GM23338 (cell line): ENCODE measurements around the gene SLC8A1. TPM values are rescaled to one million over a fixed set of nuclear protein-coding genes. Genes with fewer than 3 reads are reported as not detected.

Experiments used
- ATAC-seq: fragments of 200-7000 bp; cut with Tn5 transposase; 3 replicates; pipeline ENCODE4 v1.9.1; 2020
- DNase-seq: peaks from one replicate; pipeline ENCODE4 v3.0.0-alpha.2; 2015; ENCODE audit warnings: low spot score
- H2AFZ ChIP-seq: fragments of 200-600 bp; sonication (generic); 2 replicates; pipeline ENCODE4 v1.8.0; 2016; ENCODE audit warnings: antibody characterized with exemption, mild to moderate bottlenecking, moderate library complexity
- H3F3A ChIP-seq: fragments of 200-600 bp; sonication (generic); replicated peaks from 2 replicates; pipeline ENCODE4 v1.8.0; 2017; ENCODE audit warnings: antibody characterized with exemption, mixed run types, low read depth
- H3K27ac ChIP-seq: fragments of 200-600 bp; sonication (generic); 2 replicates; pipeline ENCODE4 v1.6.1; 2016; ENCODE audit warnings: low read depth
- H3K27me3 ChIP-seq: fragments of 200-600 bp; sonication (generic); 2 replicates; pipeline ENCODE4 v1.8.0; 2016; ENCODE audit warnings: mild to moderate bottlenecking, mixed run types, moderate library complexity; ENCODE audit not compliant: insufficient read depth
- H3K36me3 ChIP-seq: fragments of 200-600 bp; sonication (generic); 2 replicates; pipeline ENCODE4 v1.8.0; 2016; ENCODE audit warnings: mild to moderate bottlenecking; ENCODE audit not compliant: insufficient read depth
- H3K4me1 ChIP-seq: fragments of 200-600 bp; sonication (generic); 2 replicates; pipeline ENCODE4 v1.8.0; 2016; ENCODE audit warnings: mild to moderate bottlenecking, moderate library complexity; ENCODE audit not compliant: insufficient read depth
- H3K4me2 ChIP-seq: fragments of 200-600 bp; sonication (generic); 2 replicates; pipeline ENCODE4 v1.7.1; 2017; ENCODE audit warnings: mixed run types
- H3K4me3 ChIP-seq: fragments of 200-600 bp; sonication (generic); 2 replicates; pipeline ENCODE4 v1.6.1; 2016; ENCODE audit warnings: mixed run types
- H3K79me2 ChIP-seq: fragments of 200-600 bp; sonication (generic); replicated peaks from 2 replicates; pipeline ENCODE4 v1.8.0; 2017; ENCODE audit warnings: mild to moderate bottlenecking; ENCODE audit not compliant: insufficient read depth
- H3K9me2 ChIP-seq: fragments of 200-600 bp; sonication (generic); 2 replicates; pipeline ENCODE4 v1.8.0; 2017; ENCODE audit not compliant: insufficient read depth
- H4K20me1 ChIP-seq: fragments of 200-600 bp; sonication (generic); replicated peaks from 2 replicates; pipeline ENCODE4 v1.8.0; 2017; ENCODE audit warnings: mild to moderate bottlenecking; ENCODE audit not compliant: insufficient read depth
- H3K27ac Mint-ChIP-seq: 2 replicates; pipeline ENCODE4 v1.8.0; 2020; ENCODE audit warnings: inconsistent platforms, mild to moderate bottlenecking, moderate library complexity, mixed read lengths
- H3K27me3 Mint-ChIP-seq: 3 replicates; pipeline ENCODE4 v1.8.0; 2022; ENCODE audit warnings: low read depth, mild to moderate bottlenecking, moderate library complexity, mixed read lengths, inconsistent platforms; ENCODE audit not compliant: insufficient read depth, poor library complexity
- H3K36me3 Mint-ChIP-seq: 3 replicates; pipeline ENCODE4 v1.8.0; 2021; ENCODE audit warnings: low read depth, mild to moderate bottlenecking, inconsistent platforms, moderate library complexity, mixed read lengths
- H3K4me1 Mint-ChIP-seq: 3 replicates; pipeline ENCODE4 v1.8.0; 2020; ENCODE audit warnings: mild to moderate bottlenecking, inconsistent platforms, mixed read lengths
- H3K4me3 Mint-ChIP-seq: 3 replicates; pipeline ENCODE4 v1.8.0; 2021; ENCODE audit warnings: moderate library complexity, mild to moderate bottlenecking, inconsistent platforms, mixed read lengths
- H3K9me3 Mint-ChIP-seq: 3 replicates; pipeline ENCODE4 v1.8.0; 2020; ENCODE audit warnings: moderate library complexity, mild to moderate bottlenecking, inconsistent platforms, mixed read lengths
- CREB1 ChIP-seq: fragments of 250-450 bp; sonication (Bioruptor Pico); IDR thresholded peaks from 2 replicates; pipeline ENCODE4 v1.5.0; 2020; ENCODE audit warnings: low read depth, mild to moderate bottlenecking, moderate library complexity
- EZH2 ChIP-seq: fragments of 200-600 bp; sonication (generic); IDR thresholded peaks from one replicate; pipeline ENCODE4 v1.8.0; 2017; ENCODE audit warnings: antibody characterized with exemption, mild to moderate bottlenecking, low read depth; ENCODE audit not compliant: unreplicated experiment
- EZH2phosphoT487 ChIP-seq: fragments of 200-600 bp; sonication (generic); IDR thresholded peaks from one replicate; pipeline ENCODE4 v1.8.1; 2018; ENCODE audit warnings: antibody characterized with exemption; ENCODE audit not compliant: unreplicated experiment
- JUNB ChIP-seq: IDR thresholded peaks from one replicate; pipeline ENCODE4 v1.6.1; 2016; ENCODE audit warnings: antibody characterized with exemption; ENCODE audit not compliant: unreplicated experiment
- NANOG ChIP-seq: IDR thresholded peaks from 2 replicates; pipeline ENCODE4 v1.6.1; 2016; ENCODE audit warnings: antibody characterized with exemption, borderline replicate concordance
- POLR2AphosphoS5 ChIP-seq: IDR thresholded peaks from 2 replicates; pipeline ENCODE4 v1.6.1; 2016; ENCODE audit warnings: antibody characterized with exemption, low read depth
- STAT1 ChIP-seq: IDR thresholded peaks from one replicate; pipeline ENCODE4 v1.6.1; 2016; ENCODE audit warnings: antibody characterized with exemption; ENCODE audit not compliant: unreplicated experiment
- ZNF114 ChIP-seq: fragments of 250-450 bp; sonication (Bioruptor Pico); IDR thresholded peaks from 2 replicates; pipeline ENCODE4 v1.5.0; 2020; ENCODE audit warnings: mild to moderate bottlenecking, moderate library complexity
- ZNF331 ChIP-seq: fragments of 250-450 bp; sonication (Bioruptor Pico); IDR thresholded peaks from 2 replicates; pipeline ENCODE4 v1.5.0; 2020; ENCODE audit warnings: low read depth, mild to moderate bottlenecking, moderate library complexity
- polyA plus RNA-seq: library from polyadenylated mRNA; unstranded; fragments of >200 nt; fragmentation: Nextera tagmentation; extraction: Ambion mirVana; gene quantifications from 2 replicates; pipeline ENCODE4 v1.2.1, GENCODE V29; 2016
- total RNA-seq: library from RNA; depleted of rRNA; stranded (reverse); fragments of >200 nt; shearing (Covaris generic); gene quantifications from 2 replicates; pipeline ENCODE4 v1.2.3, GENCODE V29; 2014
- TF ChIP-seq, protein P1 (sequence below): IDR thresholded peaks from 2 replicates; pipeline ENCODE4 v1.6.1; 2016; ENCODE audit warnings: antibody characterized with exemption
- TF ChIP-seq, protein P2 (sequence below), 2 experiments: fragments of 200-600 bp in 1 of 2; sonication (generic) in 1 of 2; conservative IDR thresholded peaks; 2 replicates each; pipeline versions ENCODE4 v1.5.1 to v1.6.1; 2016 to 2017; ENCODE audit warnings: antibody characterized with exemption in 2 of 2, low read depth in 2 of 2, mild to moderate bottlenecking in 2 of 2, moderate library complexity in 1 of 2
- TF ChIP-seq, protein P3 (sequence below): fragments of 250-450 bp; sonication (Bioruptor Pico); IDR thresholded peaks from 2 replicates; pipeline ENCODE4 v1.5.0; 2020; ENCODE audit warnings: mild to moderate bottlenecking, moderate library complexity
- TF ChIP-seq, protein P4 (sequence below): IDR thresholded peaks from one replicate; pipeline ENCODE4 v1.6.1; 2018; ENCODE audit warnings: antibody characterized with exemption; ENCODE audit not compliant: unreplicated experiment

SLC8A1 gene
- total and polyA plus RNA-seq, 2 experiments from 2014 or later: 2.5 to 3.3 TPM

DNA sequence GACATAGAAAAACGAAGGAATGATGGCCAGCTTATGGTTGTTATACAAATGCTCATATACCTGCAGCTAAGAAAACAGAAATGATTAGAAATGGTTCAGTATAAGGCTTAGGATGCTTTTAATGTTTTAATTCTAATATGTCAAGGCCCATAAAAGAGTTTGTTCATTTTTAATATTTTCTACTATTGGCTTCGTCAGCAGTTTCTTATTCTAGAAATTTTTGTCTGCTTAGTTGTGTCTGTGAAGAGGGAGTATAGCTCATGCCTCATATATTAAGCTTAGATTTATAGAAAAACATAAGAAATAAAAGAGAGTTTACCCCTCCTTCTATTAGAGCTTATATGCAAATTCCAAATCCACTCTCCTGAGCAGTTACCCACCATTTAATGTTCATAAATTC, 292.6 kb downstream of the SLC8A1 start:
- ATAC-seq: no peak
- no peaks in the 10 kb centered on the region for H3K4me1 Mint-ChIP-seq

More for the DNA sequence above, 292.6 kb downstream of the SLC8A1 start:
- Histone ChIP-seq H3K36me3 (no peaks in the 10 kb centered on the region), H3K4me1 (no peaks in the 10 kb centered on the region), H3F3A (no peaks in the 10 kb centered on the region), H3K27ac (no peak overlapping the region), H4K20me1 (no peaks in the 10 kb centered on the region), H3K4me3 (no peak overlapping the region), H3K27me3 (no peaks in the 10 kb centered on the region), H2AFZ (no peak overlapping the region), H3K9me2 (0 out of 2 replicates have a peak, but pooled peaks cover 14% of the 10 kb centered on the region), H3K4me2 (no peak overlapping the region), H3K79me2 (no peaks in the 10 kb centered on the region)
- H3K4me3 Mint-ChIP-seq: no peak overlapping the region
- peaks cover 2% of the 10 kb centered on the region for H3K27me3 Mint-ChIP-seq
- no peak for DNase-seq
- H3K36me3 Mint-ChIP-seq: no peaks in the 10 kb centered on the region
- TF ChIP-seq NANOG: no peak
- TF ChIP-seq, protein P1, sequence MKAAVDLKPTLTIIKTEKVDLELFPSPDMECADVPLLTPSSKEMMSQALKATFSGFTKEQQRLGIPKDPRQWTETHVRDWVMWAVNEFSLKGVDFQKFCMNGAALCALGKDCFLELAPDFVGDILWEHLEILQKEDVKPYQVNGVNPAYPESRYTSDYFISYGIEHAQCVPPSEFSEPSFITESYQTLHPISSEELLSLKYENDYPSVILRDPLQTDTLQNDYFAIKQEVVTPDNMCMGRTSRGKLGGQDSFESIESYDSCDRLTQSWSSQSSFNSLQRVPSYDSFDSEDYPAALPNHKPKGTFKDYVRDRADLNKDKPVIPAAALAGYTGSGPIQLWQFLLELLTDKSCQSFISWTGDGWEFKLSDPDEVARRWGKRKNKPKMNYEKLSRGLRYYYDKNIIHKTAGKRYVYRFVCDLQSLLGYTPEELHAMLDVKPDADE: no peak
- no peak for TF ChIP-seq EZH2
- TF ChIP-seq ZNF331 (CRISPR knock-in tag): no peak
- TF ChIP-seq, protein P2, sequence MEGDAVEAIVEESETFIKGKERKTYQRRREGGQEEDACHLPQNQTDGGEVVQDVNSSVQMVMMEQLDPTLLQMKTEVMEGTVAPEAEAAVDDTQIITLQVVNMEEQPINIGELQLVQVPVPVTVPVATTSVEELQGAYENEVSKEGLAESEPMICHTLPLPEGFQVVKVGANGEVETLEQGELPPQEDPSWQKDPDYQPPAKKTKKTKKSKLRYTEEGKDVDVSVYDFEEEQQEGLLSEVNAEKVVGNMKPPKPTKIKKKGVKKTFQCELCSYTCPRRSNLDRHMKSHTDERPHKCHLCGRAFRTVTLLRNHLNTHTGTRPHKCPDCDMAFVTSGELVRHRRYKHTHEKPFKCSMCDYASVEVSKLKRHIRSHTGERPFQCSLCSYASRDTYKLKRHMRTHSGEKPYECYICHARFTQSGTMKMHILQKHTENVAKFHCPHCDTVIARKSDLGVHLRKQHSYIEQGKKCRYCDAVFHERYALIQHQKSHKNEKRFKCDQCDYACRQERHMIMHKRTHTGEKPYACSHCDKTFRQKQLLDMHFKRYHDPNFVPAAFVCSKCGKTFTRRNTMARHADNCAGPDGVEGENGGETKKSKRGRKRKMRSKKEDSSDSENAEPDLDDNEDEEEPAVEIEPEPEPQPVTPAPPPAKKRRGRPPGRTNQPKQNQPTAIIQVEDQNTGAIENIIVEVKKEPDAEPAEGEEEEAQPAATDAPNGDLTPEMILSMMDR (conservative IDR thresholded peaks at IDR 0.05; ENCODE audit: low read depth in 2 of 2): no peak
- TF ChIP-seq, protein P3, sequence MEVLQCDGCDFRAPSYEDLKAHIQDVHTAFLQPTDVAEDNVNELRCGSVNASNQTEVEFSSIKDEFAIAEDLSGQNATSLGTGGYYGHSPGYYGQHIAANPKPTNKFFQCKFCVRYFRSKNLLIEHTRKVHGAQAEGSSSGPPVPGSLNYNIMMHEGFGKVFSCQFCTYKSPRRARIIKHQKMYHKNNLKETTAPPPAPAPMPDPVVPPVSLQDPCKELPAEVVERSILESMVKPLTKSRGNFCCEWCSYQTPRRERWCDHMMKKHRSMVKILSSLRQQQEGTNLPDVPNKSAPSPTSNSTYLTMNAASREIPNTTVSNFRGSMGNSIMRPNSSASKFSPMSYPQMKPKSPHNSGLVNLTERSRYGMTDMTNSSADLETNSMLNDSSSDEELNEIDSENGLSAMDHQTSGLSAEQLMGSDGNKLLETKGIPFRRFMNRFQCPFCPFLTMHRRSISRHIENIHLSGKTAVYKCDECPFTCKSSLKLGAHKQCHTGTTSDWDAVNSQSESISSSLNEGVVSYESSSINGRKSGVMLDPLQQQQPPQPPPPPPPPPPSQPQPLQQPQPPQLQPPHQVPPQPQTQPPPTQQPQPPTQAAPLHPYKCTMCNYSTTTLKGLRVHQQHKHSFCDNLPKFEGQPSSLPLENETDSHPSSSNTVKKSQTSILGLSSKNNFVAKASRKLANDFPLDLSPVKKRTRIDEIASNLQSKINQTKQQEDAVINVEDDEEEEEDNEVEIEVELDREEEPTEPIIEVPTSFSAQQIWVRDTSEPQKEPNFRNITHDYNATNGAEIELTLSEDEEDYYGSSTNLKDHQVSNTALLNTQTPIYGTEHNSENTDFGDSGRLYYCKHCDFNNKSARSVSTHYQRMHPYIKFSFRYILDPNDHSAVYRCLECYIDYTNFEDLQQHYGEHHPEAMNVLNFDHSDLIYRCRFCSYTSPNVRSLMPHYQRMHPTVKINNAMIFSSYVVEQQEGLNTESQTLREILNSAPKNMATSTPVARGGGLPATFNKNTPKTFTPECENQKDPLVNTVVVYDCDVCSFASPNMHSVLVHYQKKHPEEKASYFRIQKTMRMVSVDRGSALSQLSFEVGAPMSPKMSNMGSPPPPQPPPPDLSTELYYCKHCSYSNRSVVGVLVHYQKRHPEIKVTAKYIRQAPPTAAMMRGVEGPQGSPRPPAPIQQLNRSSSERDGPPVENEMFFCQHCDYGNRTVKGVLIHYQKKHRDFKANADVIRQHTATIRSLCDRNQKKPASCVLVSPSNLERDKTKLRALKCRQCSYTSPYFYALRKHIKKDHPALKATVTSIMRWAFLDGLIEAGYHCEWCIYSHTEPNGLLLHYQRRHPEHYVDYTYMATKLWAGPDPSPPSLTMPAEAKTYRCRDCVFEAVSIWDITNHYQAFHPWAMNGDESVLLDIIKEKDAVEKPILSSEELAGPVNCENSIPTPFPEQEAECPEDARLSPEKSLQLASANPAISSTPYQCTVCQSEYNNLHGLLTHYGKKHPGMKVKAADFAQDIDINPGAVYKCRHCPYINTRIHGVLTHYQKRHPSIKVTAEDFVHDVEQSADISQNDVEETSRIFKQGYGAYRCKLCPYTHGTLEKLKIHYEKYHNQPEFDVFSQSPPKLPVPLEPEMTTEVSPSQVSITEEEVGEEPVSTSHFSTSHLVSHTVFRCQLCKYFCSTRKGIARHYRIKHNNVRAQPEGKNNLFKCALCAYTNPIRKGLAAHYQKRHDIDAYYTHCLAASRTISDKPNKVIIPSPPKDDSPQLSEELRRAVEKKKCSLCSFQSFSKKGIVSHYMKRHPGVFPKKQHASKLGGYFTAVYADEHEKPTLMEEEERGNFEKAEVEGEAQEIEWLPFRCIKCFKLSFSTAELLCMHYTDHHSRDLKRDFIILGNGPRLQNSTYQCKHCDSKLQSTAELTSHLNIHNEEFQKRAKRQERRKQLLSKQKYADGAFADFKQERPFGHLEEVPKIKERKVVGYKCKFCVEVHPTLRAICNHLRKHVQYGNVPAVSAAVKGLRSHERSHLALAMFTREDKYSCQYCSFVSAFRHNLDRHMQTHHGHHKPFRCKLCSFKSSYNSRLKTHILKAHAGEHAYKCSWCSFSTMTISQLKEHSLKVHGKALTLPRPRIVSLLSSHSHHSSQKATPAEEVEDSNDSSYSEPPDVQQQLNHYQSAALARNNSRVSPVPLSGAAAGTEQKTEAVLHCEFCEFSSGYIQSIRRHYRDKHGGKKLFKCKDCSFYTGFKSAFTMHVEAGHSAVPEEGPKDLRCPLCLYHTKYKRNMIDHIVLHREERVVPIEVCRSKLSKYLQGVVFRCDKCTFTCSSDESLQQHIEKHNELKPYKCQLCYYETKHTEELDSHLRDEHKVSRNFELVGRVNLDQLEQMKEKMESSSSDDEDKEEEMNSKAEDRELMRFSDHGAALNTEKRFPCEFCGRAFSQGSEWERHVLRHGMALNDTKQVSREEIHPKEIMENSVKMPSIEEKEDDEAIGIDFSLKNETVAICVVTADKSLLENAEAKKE (CRISPR knock-in tag): no peak
- TF ChIP-seq EZH2phosphoT487: no peak
- no peak for TF ChIP-seq POLR2AphosphoS5
- no peak for TF ChIP-seq CREB1 (CRISPR knock-in tag)
- no peak for TF ChIP-seq JUNB
- TF ChIP-seq ZNF114 (CRISPR knock-in tag): no peak
- TF ChIP-seq STAT1: no peak
- TF ChIP-seq, protein P4, sequence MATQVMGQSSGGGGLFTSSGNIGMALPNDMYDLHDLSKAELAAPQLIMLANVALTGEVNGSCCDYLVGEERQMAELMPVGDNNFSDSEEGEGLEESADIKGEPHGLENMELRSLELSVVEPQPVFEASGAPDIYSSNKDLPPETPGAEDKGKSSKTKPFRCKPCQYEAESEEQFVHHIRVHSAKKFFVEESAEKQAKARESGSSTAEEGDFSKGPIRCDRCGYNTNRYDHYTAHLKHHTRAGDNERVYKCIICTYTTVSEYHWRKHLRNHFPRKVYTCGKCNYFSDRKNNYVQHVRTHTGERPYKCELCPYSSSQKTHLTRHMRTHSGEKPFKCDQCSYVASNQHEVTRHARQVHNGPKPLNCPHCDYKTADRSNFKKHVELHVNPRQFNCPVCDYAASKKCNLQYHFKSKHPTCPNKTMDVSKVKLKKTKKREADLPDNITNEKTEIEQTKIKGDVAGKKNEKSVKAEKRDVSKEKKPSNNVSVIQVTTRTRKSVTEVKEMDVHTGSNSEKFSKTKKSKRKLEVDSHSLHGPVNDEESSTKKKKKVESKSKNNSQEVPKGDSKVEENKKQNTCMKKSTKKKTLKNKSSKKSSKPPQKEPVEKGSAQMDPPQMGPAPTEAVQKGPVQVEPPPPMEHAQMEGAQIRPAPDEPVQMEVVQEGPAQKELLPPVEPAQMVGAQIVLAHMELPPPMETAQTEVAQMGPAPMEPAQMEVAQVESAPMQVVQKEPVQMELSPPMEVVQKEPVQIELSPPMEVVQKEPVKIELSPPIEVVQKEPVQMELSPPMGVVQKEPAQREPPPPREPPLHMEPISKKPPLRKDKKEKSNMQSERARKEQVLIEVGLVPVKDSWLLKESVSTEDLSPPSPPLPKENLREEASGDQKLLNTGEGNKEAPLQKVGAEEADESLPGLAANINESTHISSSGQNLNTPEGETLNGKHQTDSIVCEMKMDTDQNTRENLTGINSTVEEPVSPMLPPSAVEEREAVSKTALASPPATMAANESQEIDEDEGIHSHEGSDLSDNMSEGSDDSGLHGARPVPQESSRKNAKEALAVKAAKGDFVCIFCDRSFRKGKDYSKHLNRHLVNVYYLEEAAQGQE: no peak
- no peak overlapping the region for H3K27ac Mint-ChIP-seq
- H3K9me3 Mint-ChIP-seq: no peaks in the 10 kb centered on the region
